Retina (tissue), 1 donor: ENCODE measurements around the gene MTMR1.

Experiments used
- DNase-seq: peaks from one replicate; pipeline ENCODE4 v3.0.0-alpha.2; 2016

Gene MTMR1

DNA sequence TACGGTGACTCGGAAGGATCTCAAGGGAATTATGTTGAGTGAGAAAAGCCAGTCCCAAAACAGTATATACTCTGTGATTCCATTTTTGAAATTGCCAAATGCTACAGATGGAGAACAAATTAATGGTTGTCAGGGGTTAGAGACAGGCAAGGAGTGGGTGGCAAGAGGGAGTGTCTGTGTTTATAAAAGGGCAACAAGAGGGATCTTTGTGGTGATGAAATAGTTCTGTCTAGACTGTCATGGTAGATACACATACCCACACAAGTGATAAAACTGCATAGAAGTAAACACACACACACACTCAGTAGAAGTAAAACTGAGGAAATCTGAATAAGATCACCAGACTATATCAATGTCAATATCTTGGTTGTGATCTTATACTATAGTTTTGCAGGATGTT, 112.5 kb downstream of the MTMR1 start:
- no peak for DNase-seq

DNA sequence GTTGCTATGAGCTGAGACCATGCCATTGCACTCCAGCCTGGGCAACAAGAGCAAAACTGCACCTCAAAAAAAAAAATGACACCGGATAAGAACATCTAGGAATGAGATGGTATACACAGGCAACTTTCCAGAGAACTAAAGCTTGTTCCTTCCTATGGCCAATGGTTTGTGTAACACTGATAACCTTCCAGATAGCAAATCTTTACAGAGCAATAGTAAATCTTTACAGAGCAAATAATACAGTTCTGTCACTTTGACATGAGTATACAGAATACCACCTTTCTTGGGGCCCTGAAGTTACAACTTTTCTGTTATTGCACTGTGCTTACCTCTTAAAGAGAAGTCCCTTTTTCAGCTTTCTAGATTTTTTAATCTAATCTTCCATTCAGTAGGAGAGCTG, 113.6 kb downstream of the MTMR1 start:
- DNase-seq = no peak

- no peak for DNase-seq
These were observed 120.7 kb downstream of the MTMR1 start for GRCh38 chrX:150813922-150814321.
